Left forelimb (tissue), 1 donor: ENCODE data around the gene NUDT14.

ENCODE experiments used
- DNase-seq: peaks from one replicate; pipeline ENCODE4 v3.0.0-alpha.2; 2018; ENCODE audit warnings: low spot score

The NUDT14 gene

GRCh38 chr14:105198588-105198987 is 17.5 kb upstream of the NUDT14 start:
- DNase-seq = no peak

- DNase-seq = peak; percentile 82
Measured at GRCh38 chr14:105197211-105197641, 16.1 kb upstream of the NUDT14 start.

GRCh38 chr14:105196265-105196960 is 15.3 kb upstream of the NUDT14 start:
- no peak for DNase-seq

GRCh38 chr14:105195522-105196264 is 14.6 kb upstream of the NUDT14 start:
- no peak for DNase-seq

GRCh38 chr14:105195051-105195450 is 13.9 kb upstream of the NUDT14 start:
- no peak for DNase-seq

- DNase-seq = no peak
Measured at GRCh38 chr14:105193916-105194782, 13.0 kb upstream of the NUDT14 start.

GRCh38 chr14:105192866-105193731 is 12.0 kb upstream of the NUDT14 start:
- DNase-seq = no peak

GRCh38 chr14:105187935-105188524 is 6.9 kb upstream of the NUDT14 start:
- no peak for DNase-seq

GRCh38 chr14:105187116-105187515 is 6.0 kb upstream of the NUDT14 start:
- no peak for DNase-seq

GRCh38 chr14:105185973-105186372 is 4.9 kb upstream of the NUDT14 start:
- DNase-seq = no peak

- no peak for DNase-seq
Measured at GRCh38 chr14:105185001-105185400, 3.9 kb upstream of the NUDT14 start.

- DNase-seq = no peak
Measured at GRCh38 chr14:105184461-105184860, 3.3 kb upstream of the NUDT14 start.

- DNase-seq = no peak
Measured at GRCh38 chr14:105182296-105183020, 1.3 kb upstream of the NUDT14 start.

- no peak for DNase-seq
Measured at GRCh38 chr14:105181549-105182295, 610 bp upstream of the NUDT14 start.

- no peak for DNase-seq
Measured at GRCh38 chr14:105179191-105179590, 1.9 kb downstream of the NUDT14 start.

- DNase-seq = no peak
Measured at GRCh38 chr14:105178868-105179140, 2.3 kb downstream of the NUDT14 start.

GRCh38 chr14:105178069-105178867 is 2.8 kb downstream of the NUDT14 start:
- DNase-seq = no peak

- no peak for DNase-seq
Measured at GRCh38 chr14:105177082-105177481, 4.0 kb downstream of the NUDT14 start.

- no peak for DNase-seq
Measured at GRCh38 chr14:105176513-105176912, 4.6 kb downstream of the NUDT14 start.
